ENCODE data around the gene NHERF1. TPM values are rescaled to one million over a fixed set of nuclear protein-coding genes. Genes with fewer than 3 reads are reported as not detected.

Gene NHERF1
- total and polyA plus RNA-seq, 2 of the 13 experiments (the other 11 are each of a cell fraction or from before 2014, with no cell fraction given): 169 to 269 TPM

DNA sequence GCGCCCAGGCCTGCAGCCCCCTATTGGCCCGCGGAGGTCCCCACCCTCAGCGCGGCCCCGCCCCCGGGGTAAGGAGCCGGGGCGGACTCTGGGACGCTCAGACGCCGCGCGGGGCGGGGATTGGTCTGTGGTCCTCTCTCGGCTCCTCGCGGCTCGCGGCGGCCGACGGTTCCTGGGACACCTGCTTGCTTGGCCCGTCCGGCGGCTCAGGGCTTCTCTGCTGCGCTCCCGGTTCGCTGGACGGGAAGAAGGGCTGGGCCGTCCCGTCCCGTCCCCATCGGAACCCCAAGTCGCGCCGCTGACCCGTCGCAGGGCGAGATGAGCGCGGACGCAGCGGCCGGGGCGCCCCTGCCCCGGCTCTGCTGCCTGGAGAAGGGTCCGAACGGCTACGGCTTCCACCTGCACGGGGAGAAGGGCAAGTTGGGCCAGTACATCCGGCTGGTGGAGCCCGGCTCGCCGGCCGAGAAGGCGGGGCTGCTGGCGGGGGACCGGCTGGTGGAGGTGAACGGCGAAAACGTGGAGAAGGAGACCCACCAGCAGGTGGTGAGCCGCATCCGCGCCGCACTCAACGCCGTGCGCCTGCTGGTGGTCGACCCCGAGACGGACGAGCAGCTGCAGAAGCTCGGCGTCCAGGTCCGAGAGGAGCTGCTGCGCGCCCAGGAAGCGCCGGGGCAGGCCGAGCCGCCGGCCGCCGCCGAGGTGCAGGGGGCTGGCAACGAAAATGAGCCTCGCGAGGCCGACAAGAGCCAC is at the start of gene NHERF1 (continued):
- TF ChIP-seq, protein P1, sequence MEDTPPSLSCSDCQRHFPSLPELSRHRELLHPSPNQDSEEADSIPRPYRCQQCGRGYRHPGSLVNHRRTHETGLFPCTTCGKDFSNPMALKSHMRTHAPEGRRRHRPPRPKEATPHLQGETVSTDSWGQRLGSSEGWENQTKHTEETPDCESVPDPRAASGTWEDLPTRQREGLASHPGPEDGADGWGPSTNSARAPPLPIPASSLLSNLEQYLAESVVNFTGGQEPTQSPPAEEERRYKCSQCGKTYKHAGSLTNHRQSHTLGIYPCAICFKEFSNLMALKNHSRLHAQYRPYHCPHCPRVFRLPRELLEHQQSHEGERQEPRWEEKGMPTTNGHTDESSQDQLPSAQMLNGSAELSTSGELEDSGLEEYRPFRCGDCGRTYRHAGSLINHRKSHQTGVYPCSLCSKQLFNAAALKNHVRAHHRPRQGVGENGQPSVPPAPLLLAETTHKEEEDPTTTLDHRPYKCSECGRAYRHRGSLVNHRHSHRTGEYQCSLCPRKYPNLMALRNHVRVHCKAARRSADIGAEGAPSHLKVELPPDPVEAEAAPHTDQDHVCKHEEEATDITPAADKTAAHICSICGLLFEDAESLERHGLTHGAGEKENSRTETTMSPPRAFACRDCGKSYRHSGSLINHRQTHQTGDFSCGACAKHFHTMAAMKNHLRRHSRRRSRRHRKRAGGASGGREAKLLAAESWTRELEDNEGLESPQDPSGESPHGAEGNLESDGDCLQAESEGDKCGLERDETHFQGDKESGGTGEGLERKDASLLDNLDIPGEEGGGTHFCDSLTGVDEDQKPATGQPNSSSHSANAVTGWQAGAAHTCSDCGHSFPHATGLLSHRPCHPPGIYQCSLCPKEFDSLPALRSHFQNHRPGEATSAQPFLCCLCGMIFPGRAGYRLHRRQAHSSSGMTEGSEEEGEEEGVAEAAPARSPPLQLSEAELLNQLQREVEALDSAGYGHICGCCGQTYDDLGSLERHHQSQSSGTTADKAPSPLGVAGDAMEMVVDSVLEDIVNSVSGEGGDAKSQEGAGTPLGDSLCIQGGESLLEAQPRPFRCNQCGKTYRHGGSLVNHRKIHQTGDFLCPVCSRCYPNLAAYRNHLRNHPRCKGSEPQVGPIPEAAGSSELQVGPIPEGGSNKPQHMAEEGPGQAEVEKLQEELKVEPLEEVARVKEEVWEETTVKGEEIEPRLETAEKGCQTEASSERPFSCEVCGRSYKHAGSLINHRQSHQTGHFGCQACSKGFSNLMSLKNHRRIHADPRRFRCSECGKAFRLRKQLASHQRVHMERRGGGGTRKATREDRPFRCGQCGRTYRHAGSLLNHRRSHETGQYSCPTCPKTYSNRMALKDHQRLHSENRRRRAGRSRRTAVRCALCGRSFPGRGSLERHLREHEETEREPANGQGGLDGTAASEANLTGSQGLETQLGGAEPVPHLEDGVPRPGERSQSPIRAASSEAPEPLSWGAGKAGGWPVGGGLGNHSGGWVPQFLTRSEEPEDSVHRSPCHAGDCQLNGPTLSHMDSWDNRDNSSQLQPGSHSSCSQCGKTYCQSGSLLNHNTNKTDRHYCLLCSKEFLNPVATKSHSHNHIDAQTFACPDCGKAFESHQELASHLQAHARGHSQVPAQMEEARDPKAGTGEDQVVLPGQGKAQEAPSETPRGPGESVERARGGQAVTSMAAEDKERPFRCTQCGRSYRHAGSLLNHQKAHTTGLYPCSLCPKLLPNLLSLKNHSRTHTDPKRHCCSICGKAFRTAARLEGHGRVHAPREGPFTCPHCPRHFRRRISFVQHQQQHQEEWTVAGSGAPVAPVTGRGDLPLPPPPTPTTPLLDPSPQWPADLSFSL (CRISPR knock-in tag; IDR thresholded peaks at IDR 0.05): no peak
- TF ChIP-seq, protein P2, sequence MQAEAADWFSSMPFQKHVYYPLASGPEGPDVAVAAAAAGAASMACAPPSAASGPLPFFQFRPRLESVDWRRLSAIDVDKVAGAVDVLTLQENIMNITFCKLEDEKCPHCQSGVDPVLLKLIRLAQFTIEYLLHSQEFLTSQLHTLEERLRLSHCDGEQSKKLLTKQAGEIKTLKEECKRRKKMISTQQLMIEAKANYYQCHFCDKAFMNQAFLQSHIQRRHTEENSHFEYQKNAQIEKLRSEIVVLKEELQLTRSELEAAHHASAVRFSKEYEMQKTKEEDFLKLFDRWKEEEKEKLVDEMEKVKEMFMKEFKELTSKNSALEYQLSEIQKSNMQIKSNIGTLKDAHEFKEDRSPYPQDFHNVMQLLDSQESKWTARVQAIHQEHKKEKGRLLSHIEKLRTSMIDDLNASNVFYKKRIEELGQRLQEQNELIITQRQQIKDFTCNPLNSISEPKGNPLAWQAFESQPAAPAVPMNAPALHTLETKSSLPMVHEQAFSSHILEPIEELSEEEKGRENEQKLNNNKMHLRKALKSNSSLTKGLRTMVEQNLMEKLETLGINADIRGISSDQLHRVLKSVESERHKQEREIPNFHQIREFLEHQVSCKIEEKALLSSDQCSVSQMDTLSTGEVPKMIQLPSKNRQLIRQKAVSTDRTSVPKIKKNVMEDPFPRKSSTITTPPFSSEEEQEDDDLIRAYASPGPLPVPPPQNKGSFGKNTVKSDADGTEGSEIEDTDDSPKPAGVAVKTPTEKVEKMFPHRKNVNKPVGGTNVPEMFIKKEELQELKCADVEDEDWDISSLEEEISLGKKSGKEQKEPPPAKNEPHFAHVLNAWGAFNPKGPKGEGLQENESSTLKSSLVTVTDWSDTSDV (CRISPR knock-in tag; IDR thresholded peaks at IDR 0.05): peak; percentile 96
- TF ChIP-seq ZNF660 (CRISPR knock-in tag; IDR thresholded peaks at IDR 0.05; ENCODE audit: borderline replicate concordance, low read depth) (0 out of 2 replicates have a peak, but pooled peaks have one; percentile 81), ZNF180 (CRISPR knock-in tag; IDR thresholded peaks at IDR 0.05; ENCODE audit: borderline replicate concordance, low read depth) (peak; percentile 89; the same call in 1 of the 2 replicates), ZNF3 (CRISPR knock-in tag; IDR thresholded peaks at IDR 0.05) (0 out of 2 replicates have a peak, but pooled peaks have one; percentile 2), NR3C1 (CRISPR knock-in tag; IDR thresholded peaks at IDR 0.05) (no peak), HNF4A (CRISPR knock-in tag; IDR thresholded peaks at IDR 0.05) (peak; percentile 50), KDM2A (CRISPR knock-in tag; IDR thresholded peaks at IDR 0.05; ENCODE audit: borderline replicate concordance, low read depth) (peak; percentile 76; the same call in 1 of the 2 replicates), KMT2B (CRISPR knock-in tag; IDR thresholded peaks at IDR 0.05) (peak; percentile 72; the same call in 1 of the 2 replicates), ZNF317 (CRISPR knock-in tag; IDR thresholded peaks at IDR 0.05) (peak; percentile 84), ZNF235 (CRISPR knock-in tag; IDR thresholded peaks at IDR 0.05; ENCODE audit: borderline replicate concordance) (peak; percentile 97), TBL1XR1 (IDR thresholded peaks at IDR 0.05; ENCODE audit: borderline replicate concordance, low read length, partially characterized antibody) (peak; percentile 69), GATA4 (IDR thresholded peaks at IDR 0.05; ENCODE audit: borderline replicate concordance, low read depth) (peak; percentile 94), ZSCAN21 (CRISPR knock-in tag; IDR thresholded peaks at IDR 0.05; ENCODE audit: borderline replicate concordance) (peak; percentile 93), GABPA (IDR thresholded peaks at IDR 0.05; ENCODE audit: low read depth, low read length) (no peak), GABPA (CRISPR knock-in tag; IDR thresholded peaks at IDR 0.05; ENCODE audit: low read depth) (no peak)
- TF ChIP-seq, protein P3, sequence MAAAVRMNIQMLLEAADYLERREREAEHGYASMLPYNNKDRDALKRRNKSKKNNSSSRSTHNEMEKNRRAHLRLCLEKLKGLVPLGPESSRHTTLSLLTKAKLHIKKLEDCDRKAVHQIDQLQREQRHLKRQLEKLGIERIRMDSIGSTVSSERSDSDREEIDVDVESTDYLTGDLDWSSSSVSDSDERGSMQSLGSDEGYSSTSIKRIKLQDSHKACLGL (CRISPR knock-in tag; IDR thresholded peaks at IDR 0.05): peak; percentile 97
- TF ChIP-seq, protein P4, sequence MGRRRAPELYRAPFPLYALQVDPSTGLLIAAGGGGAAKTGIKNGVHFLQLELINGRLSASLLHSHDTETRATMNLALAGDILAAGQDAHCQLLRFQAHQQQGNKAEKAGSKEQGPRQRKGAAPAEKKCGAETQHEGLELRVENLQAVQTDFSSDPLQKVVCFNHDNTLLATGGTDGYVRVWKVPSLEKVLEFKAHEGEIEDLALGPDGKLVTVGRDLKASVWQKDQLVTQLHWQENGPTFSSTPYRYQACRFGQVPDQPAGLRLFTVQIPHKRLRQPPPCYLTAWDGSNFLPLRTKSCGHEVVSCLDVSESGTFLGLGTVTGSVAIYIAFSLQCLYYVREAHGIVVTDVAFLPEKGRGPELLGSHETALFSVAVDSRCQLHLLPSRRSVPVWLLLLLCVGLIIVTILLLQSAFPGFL (CRISPR knock-in tag; IDR thresholded peaks at IDR 0.05): no peak; the same call in 1 of the 2 replicates
